Effector CD8-positive, alpha-beta T cell (primary cell): ENCODE data around the gene EPB41L4A.

Experiments
- DNase-seq: peaks from one replicate; lab custom pipeline; 2025; lab: John Stamatoyannopoulos, UW

EPB41L4A gene

GRCh38 chr5:112355058-112355685, 63.9 kb downstream of the EPB41L4A start:
- no peak for DNase-seq

DNA sequence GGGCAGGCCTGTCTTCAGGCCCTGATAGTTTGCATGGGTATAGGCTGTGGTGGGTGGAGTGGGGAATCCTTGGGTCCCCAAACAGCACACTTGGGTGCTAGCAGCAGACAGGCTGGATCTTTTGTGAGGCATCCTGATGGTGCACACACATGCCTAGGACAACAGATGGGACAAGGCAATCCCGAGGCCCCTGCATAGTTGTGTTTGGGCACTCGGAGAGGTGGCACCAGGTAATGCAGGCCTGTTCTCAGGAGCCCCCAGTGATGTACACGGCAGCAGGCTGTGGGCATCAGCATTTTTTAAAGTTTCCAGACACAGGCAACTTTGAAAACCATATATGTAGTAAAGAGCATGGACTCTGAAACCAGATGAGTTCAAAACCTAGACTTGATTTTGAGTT, 65.4 kb downstream of the EPB41L4A start:
- DNase-seq, result no peak

DNA sequence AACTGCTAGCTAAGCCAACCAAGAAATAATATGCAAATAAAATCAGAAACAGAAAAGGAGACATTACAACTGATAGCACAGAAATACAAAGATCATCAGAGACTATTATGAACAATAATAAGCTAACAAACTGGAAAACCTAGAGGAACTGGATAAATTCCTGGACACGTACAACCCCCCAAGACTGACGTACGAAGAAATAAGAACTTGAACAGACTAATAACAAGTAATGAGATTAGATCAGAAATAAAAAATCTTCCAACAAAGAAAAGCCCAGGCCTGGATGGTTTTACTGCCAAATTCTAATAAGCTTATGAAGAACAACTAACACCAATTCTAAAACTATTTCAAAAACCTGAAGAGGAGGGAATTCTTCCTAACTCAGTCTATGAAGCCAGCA, 67.9 kb downstream of the EPB41L4A start:
- DNase-seq, result no peak

DNA sequence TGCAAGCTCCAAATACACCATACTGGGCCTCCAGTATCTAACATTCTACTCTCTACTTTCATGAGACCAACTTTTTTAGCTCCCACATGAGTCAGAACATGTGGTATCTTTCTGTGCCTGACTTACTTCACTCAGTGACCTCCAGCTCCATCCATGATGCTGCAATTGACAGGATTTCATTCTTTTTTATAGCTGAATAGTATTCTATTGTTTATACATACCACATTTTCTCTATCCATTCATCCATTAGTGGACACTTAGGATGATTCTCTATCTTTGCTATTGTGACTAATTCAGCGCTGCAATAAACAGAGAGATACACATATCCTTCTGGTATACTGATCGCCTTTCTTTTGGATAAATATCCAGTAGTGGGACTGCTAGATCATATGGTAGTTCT, 68.5 kb downstream of the EPB41L4A start:
- no peak for DNase-seq

- no peak for DNase-seq
These were observed 69.7 kb downstream of the EPB41L4A start for GRCh38 chr5:112349371-112349770.

GRCh38 chr5:112348915-112349314, 70.2 kb downstream of the EPB41L4A start:
- no peak for DNase-seq

DNA sequence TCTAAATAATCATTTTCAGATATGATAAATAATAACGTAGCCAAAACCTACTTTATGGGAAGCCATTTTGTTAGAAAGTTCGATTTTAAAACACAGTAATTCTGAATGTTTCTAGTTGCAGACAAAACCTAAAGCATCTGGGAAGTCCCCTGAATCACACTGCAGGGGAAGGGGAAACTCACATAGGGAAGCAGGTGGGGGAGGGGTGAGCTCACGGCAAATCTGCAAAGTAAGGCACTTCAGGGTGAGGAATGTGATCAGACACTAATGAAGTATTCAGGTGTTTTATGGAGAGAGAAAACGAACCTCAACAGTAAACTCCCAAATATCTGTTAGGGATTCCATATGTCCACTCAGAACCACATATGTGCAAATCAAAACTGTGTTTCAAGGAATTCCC, 70.7 kb downstream of the EPB41L4A start:
- DNase-seq, result no peak

GRCh38 chr5:112346411-112347044, 72.5 kb downstream of the EPB41L4A start:
- DNase-seq, result no peak

DNA sequence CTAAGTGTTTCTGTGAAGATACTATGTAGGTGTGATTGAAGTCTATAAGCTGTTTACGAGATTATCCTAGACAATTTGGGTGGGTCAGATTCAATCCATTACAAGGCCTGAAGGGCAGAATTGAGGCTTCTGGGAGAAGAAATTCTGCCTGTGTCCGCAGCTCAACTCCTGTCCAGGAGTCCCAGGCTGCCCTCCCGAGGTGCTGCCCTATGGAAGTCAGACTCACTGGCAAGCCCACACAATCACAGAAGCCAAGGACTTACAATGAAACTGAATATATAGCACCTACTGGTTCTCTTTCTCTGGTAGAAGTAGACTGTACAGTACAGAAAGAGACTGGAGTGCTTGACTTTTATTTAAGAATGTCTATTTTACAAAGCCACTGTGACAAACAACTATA, 74.5 kb downstream of the EPB41L4A start:
- DNase-seq, result no peak

DNA sequence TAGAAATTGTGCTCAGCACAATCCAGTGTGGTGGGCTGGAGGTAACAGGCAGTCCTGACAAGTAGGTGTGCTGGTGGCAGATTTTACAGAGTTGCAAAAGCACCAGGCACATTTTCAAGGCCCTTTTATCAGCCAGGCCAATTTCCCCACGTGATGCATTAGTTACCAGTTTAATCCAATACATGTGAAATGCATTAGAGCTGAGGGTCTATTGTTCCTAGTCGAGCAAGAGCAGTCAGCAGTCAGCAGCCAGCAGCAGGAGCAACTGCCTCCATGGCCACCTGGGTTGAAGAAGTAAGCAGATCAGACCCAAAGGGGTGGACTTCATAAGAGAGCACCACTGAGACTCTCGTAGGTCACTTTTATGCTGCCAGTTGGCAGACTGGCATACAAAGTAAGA, 76.7 kb downstream of the EPB41L4A start:
- no peak for DNase-seq

DNA sequence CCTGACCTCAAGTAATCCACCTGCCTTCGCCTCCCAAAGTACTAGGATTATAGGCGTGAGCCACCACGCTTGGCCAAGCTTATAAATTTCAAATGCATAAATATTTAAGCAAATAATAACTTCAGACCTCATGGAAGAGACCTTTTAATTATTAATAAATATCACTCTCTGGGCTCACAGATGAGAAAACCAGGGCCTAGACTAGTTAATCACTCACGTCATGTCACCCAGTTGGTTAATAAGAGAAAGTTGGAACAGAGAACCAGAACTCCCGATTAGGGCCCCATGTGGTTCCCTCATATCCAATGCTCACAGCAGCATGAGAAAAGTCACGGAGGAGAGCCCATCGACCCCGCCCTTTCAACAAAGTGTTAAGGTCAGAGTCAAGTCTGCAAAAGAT, 79.3 kb downstream of the EPB41L4A start:
- no peak for DNase-seq

- no peak for DNase-seq
These were observed 80.3 kb downstream of the EPB41L4A start for GRCh38 chr5:112338681-112339337.

DNA sequence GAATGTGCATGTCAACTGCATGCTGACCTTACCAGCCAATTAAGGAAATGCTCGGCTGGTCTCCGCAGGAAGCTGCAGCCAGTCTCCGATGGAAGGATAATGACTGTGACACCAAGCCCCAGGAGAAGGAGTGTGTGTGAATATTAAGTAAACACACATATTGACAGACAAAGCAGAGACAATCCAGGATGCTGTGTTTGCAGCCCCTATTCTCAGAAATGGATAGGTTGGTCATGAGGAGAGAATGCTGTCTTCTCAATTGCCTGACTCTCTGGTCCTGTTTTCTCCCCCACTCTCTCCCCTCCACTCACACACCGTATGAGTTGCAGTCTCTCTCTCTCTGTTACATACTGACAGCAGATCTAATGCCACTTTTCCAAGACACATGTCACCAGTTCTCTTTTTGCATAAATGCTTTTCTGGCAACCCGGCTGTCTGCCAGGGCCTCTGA, 85.7 kb downstream of the EPB41L4A start:
- DNase-seq, result no peak

- DNase-seq, result no peak
These were observed 87.2 kb downstream of the EPB41L4A start for GRCh38 chr5:112331892-112332291.

GRCh38 chr5:112329419-112330090, 89.5 kb downstream of the EPB41L4A start:
- DNase-seq, result no peak

DNA sequence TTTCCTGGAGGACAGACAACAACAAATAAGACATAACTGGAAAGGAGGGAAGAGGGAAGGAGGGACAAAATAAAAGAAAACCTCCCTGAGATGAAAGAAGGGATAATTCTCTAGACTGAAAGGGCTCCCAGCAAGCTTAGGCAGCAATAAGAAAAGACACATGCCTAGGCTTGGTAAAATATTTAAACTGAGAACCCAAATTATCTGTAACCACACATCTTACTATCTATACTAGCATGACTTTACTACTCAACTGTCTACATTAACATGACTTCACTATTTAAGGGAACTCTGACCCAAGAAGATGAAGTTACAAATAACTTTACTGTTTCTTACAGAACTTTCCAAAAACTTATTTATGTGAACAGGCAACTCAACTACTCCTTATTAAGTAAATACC, 95.9 kb downstream of the EPB41L4A start:
- no peak for DNase-seq

DNA sequence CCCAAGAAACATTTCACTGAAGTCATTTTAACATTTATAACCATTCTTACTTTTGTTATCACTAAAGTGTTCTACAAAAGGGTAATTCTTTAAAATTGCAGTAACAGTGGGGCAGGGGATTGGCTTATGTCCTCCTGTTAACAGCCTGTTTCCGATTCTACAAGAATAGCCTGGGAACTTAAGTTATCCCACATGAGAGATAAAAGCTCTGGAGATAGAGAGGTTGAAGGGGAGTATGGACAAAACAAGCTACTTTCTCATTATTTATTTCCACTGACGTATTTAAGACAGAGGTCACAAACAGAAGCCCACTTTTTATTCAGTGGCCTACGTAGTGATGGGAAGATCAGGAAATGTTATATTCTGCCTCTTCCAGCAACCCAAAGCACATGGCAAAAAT, 98.7 kb downstream of the EPB41L4A start:
- no peak for DNase-seq

DNA sequence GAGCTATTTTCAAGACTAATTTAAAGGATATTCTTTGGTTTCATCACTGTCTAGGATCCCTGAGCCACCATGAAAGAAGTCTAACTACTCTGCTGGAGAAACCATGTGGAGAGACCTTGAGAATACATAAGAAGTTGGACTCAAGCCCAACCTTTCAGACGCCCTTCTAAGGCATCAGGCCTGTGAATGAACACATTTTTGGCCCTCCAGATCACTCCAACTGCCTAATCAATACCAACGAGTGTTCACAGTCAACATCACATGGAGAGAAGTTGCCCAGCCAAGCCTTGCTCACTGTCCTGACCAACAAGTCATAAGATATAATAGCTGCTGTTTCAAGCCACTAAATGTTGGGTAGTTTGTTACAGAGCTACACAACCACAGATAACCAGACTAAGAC, 100.7 kb downstream of the EPB41L4A start:
- no peak for DNase-seq

- DNase-seq, result no peak
These were observed 101.2 kb downstream of the EPB41L4A start for GRCh38 chr5:112317866-112318265.

DNA sequence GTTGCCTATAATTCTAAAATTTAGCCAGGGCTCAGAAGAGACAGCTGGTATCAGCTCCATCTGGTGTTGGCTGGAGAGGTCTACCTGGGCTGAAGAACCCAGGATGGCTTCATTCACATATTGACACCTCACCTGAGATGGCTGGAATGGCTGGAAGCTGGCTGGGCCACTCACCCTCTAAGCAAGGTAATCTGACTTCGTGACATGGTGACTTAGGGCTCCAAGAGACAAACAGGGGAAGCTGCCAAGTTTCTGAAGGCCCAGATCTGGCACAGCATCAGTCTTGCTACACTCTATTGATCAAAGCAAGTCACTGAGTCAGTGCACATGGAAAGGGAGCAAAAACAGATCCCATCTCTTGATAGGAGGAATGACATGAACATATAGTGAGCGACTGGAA, 102.3 kb downstream of the EPB41L4A start:
- no peak for DNase-seq

GRCh38 chr5:112316006-112316405, 103.1 kb downstream of the EPB41L4A start:
- DNase-seq, result no peak

GRCh38 chr5:112312295-112313275, 106.5 kb downstream of the EPB41L4A start:
- no peak for DNase-seq
